Ovary (tissue), 9 donors: ENCODE results near the gene NPFFR1. TPM values are rescaled to one million over a fixed set of nuclear protein-coding genes. Genes with fewer than 3 reads are reported as not detected.

ENCODE experiments used
- DNase-seq, 5 donors: peaks; one replicate each; pipeline ENCODE4 v3.0.0-alpha.2; 2019 to 2020
- H3K27ac ChIP-seq, 2 donors: fragments of 200-600 bp; one replicate each; pipeline versions ENCODE4 v1.5.1 to v1.8.0; 2019 to 2022
- H3K27me3 ChIP-seq: fragments of 200-600 bp; one replicate; pipeline ENCODE4 v1.8.0; 2022
- H3K36me3 ChIP-seq: fragments of 200-600 bp; sonication (generic); one replicate; pipeline ENCODE4 v1.5.1; 2019
- H3K4me1 ChIP-seq: one replicate; pipeline ENCODE4 v1.8.1; 2013; ENCODE audit warnings: mild to moderate bottlenecking, moderate library complexity; ENCODE audit not compliant: insufficient read depth
- H3K4me3 ChIP-seq: fragments of 200-600 bp; sonication (generic); one replicate; pipeline ENCODE4 v1.5.1; 2017
- H3K9me3 ChIP-seq, 2 donors: fragments of 200-600 bp in 1 of 2; sonication (generic) in 1 of 2; one replicate each; pipeline versions ENCODE4 v1.5.1 to v1.8.1; 2013 to 2019; ENCODE audit warnings: mild to moderate bottlenecking in 1 of 2, moderate library complexity in 1 of 2
- EP300 ChIP-seq: sonication (generic); formaldehyde crosslinking; IDR thresholded peaks from one replicate; pipeline ENCODE4 v1.6.1; 2017; ENCODE audit warnings: antibody characterized with exemption
- POLR2A ChIP-seq: fragments of 450-650 bp; IDR thresholded peaks from one replicate; pipeline ENCODE4 v1.6.1; 2017; ENCODE audit warnings: antibody characterized with exemption, mild to moderate bottlenecking, moderate library complexity
- WGBS, 3 donors: extraction: QIAGEN DNeasy Blood & Tissue Kit in 1 of 3; methylation state at CpG; one replicate each; pipeline versions ENCODE4 v1.1.5 to v1.1.7; 2013 to 2017; 5-methylcytosine and 5-hydroxymethylcytosine counted together
- intact Hi-C, 4 donors: fragments of 100-400 bp; cut with DNase I; formaldehyde crosslinking; loops; one replicate each; pipeline versions ENCODE4 v1.11.0 to v1.15.1; 2022 to 2023
- polyA plus RNA-seq, 2 donors: library from polyadenylated mRNA; stranded (reverse); fragments of 200-250 nt in 1 of 2; fragments of 350-450 nt in 1 of 2; fragmentation: Illumina TruSeq in 1 of 2; extraction: RNeasy Lipid Tissue Mini Kit (QIAGEN cat#74804) in 1 of 2; gene quantifications; one replicate each; pipeline ENCODE4 v1.2.3, GENCODE V29; 2013 to 2014
- total RNA-seq, 7 donors: library from RNA; depleted of rRNA in 2 of 7; stranded (reverse); fragments of >200 nt in 2 of 7; fragmentation: NEBNext Ultra II Directional in 3 of 7; extraction: Animal tissue kit (Norgen Biotek cat#: 25700) in 3 of 7; gene quantifications; one replicate each; pipeline versions ENCODE4 v1.1.0 to v1.2.4, GENCODE V29; 2016 to 2023
- TF ChIP-seq, protein P1 (sequence below), 3 donors: fragments of 450-650 bp in 2 of 3; fragments of 200-600 bp in 1 of 3; IDR thresholded peaks; one replicate each; pipeline versions ENCODE4 v1.5.1 to v1.8.0; 2016 to 2022; ENCODE audit warnings: antibody characterized with exemption in 3 of 3, mild to moderate bottlenecking in 1 of 3
- donor health status: DM: no; HTN: no; CAD: no; lungs with moderate emphysema.
- donor health status: DM: no; HTN: no; CAD: no.
- donor health status: Bipolar disorder and iron deficiency.
- donor health status: DM: yes; HTN: yes; CAD: no.
- donor health status: DM: no; HTN: no; CAD: no.
- donor health status: DM: yes; HTN: yes; CAD: no.

NPFFR1 gene
- total and polyA plus RNA-seq, 9 donors = 0.04 to 1.1 (median 0.20) TPM

DNA sequence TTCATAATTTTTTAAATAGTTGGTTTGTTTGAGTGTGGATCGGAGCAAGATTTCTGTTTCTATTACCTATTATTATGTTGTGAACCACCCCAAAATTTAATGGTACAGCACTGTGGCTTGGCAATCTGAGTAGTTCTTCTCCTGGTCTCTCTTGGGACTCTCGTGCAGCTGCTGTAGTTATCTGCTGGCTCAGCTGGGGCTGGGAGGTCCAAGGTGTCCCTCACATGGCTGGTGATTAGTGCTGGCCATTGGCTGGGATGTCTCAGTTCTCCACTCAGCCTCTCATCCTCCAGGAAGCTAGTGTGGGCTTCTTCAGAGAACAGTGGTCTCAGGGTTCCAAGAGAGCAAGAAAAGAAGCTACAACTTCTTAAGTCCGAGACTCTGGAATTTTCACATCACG lies 15.4 kb downstream of the NPFFR1 start:
- TF ChIP-seq, protein P1, sequence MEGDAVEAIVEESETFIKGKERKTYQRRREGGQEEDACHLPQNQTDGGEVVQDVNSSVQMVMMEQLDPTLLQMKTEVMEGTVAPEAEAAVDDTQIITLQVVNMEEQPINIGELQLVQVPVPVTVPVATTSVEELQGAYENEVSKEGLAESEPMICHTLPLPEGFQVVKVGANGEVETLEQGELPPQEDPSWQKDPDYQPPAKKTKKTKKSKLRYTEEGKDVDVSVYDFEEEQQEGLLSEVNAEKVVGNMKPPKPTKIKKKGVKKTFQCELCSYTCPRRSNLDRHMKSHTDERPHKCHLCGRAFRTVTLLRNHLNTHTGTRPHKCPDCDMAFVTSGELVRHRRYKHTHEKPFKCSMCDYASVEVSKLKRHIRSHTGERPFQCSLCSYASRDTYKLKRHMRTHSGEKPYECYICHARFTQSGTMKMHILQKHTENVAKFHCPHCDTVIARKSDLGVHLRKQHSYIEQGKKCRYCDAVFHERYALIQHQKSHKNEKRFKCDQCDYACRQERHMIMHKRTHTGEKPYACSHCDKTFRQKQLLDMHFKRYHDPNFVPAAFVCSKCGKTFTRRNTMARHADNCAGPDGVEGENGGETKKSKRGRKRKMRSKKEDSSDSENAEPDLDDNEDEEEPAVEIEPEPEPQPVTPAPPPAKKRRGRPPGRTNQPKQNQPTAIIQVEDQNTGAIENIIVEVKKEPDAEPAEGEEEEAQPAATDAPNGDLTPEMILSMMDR (IDR thresholded peaks at IDR 0.05) = no peak
- no peak for TF ChIP-seq EP300
- TF ChIP-seq POLR2A = no peak
- Histone ChIP-seq H3K27ac (no peak overlapping the region), H3K27me3 (no peaks in the 10 kb centered on the region), H3K9me3 (no peaks in the 10 kb centered on the region), H3K4me1 (no peaks in the 10 kb centered on the region), H3K36me3 (no peaks in the 10 kb centered on the region), H3K4me3 (no peak overlapping the region)
- WGBS, 3 donors = 80 to 89% (median 86%) methylated on average over 4 of the region's 4 CpGs
- DNase-seq = no peak
- intact Hi-C loops = loop anchor here in 1 of 4 donors (5.0 kb wide), 1 partner anchor 89 kb away; no protein-coding TSS in a partner anchor

GRCh38 chr10:70267161-70267933 lies 16.5 kb downstream of the NPFFR1 start:
- WGBS, 3 donors = 66 to 73% (median 69%) methylated on average over 9 of the region's 9 CpGs
- Histone ChIP-seq H3K4me3 (no peak overlapping the region), H3K9me3 (no peaks in the 10 kb centered on the region), H3K4me1 (no peaks in the 10 kb centered on the region), H3K36me3 (no peaks in the 10 kb centered on the region), H3K27ac (no peak overlapping the region), H3K27me3 (no peaks in the 10 kb centered on the region)
- intact Hi-C loops = loop anchor here in 1 of 4 donors (5.0 kb wide), 1 partner anchor 90 kb away; no protein-coding TSS in a partner anchor
- no peak for DNase-seq
- TF ChIP-seq EP300 (no peak), POLR2A (no peak)
- TF ChIP-seq, protein P1 (IDR thresholded peaks at IDR 0.05) = no peak

DNA sequence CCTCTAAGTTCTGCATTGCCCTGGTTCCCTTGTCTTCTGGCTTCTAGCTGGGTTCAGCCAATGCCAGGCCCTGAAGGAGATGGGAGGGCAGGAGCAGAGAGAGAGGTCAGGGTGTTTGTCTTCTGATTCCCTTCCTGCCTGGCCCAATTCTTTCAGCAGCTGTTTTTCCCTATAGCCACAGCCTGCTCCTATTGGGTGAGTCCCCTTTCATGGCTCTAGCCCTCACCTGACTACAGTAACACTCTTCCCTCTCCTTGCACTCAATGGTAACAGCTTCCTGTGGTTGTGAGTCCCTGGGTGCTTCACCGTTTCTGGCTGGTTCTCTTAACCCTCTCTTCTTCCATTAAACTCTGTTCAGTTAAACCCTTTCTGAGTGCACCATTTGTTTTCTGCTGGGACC lies 17.1 kb downstream of the NPFFR1 start:
- H3K27me3 ChIP-seq = no peaks in the 10 kb centered on the region
- H3K9me3 ChIP-seq = no peaks in the 10 kb centered on the region
- no peak for DNase-seq
- no peaks in the 10 kb centered on the region for H3K36me3 ChIP-seq
- H3K27ac ChIP-seq = no peak overlapping the region
- intact Hi-C loops = loop anchor here in 1 of 4 donors (5.0 kb wide), 1 partner anchor 91 kb away; no protein-coding TSS in a partner anchor
- TF ChIP-seq, protein P1 (IDR thresholded peaks at IDR 0.05) = no peak
- WGBS, 3 donors = 56 to 65% (median 58%) methylated on average over 1 of the region's 1 CpG
- no peak overlapping the region for H3K4me3 ChIP-seq
- H3K4me1 ChIP-seq = no peaks in the 10 kb centered on the region

- DNase-seq = no peak
- Histone ChIP-seq H3K27me3 (no peaks in the 10 kb centered on the region), H3K4me1 (no peaks in the 10 kb centered on the region), H3K36me3 (no peaks in the 10 kb centered on the region), H3K9me3 (no peaks in the 10 kb centered on the region), H3K4me3 (no peak overlapping the region), H3K27ac (no peak overlapping the region)
- TF ChIP-seq, protein P1 (IDR thresholded peaks at IDR 0.05) = no peak
- TF ChIP-seq POLR2A = no peak
- no peak for TF ChIP-seq EP300
- 96 to 97% (median 97%) methylated on average over 7 of the region's 7 CpGs for WGBS, 3 donors
- intact Hi-C loops = loop anchor here in 1 of 4 donors (5.0 kb wide), 1 partner anchor 91 kb away; no protein-coding TSS in a partner anchor
Observed at GRCh38 chr10:70266056-70266455, 17.7 kb downstream of the NPFFR1 start.
